ENCODE measurements around the gene DIPK2B. TPM values are rescaled to one million over a fixed set of nuclear protein-coding genes. Genes with fewer than 3 reads are reported as not detected.
A peak's percentile ranks its signal among the peaks of the same experiment; 100 is the strongest.

Gene DIPK2B
- total RNA-seq, 4 donors from 2014 or later, result 1.1 to 11.6 (median 5.0) TPM

DNA sequence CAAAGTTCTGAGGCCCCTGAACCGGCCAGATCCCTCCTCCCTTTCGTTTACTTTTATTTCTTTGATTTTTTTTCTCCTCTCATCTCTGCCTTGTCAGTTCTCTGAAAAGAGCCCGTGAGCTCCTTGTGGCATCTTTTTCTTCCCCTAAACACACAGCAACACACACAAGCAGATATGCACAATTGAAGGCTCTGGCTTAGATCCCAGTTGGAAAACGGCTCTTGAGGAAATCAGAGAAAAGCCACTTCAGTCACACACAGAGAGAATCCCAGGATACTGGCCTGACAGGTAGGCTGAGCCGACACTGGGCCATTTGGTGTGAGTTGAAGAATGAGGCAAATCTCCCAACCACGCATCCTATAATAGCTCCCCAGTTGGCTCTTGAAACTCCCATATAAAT is 12.9 kb downstream of the DIPK2B start:
- Histone ChIP-seq H3K36me3 (no peaks in the 10 kb centered on the region), H3K27me3 (peaks cover 0 to 4% (median 0%) of the 10 kb centered on the region in 4 donors), H3K27ac (peak overlapping the region in 2 of 4 donors; percentile 59 to 62), H3K4me3 (peak overlapping the region in 3 of 4 donors; percentile 46 to 61 (median 48)), H3K4me1 (peaks cover 0 to 7% (median 4%) of the 10 kb centered on the region in 3 donors), H3K9me3 (no peaks in the 10 kb centered on the region)
- 0 to 21% methylated on average over 3 to 6 of the region's 6 CpGs for WGBS, 2 donors
- no peak for TF ChIP-seq POLR2A (IDR thresholded peaks at IDR 0.05)
- TF ChIP-seq, protein P1, sequence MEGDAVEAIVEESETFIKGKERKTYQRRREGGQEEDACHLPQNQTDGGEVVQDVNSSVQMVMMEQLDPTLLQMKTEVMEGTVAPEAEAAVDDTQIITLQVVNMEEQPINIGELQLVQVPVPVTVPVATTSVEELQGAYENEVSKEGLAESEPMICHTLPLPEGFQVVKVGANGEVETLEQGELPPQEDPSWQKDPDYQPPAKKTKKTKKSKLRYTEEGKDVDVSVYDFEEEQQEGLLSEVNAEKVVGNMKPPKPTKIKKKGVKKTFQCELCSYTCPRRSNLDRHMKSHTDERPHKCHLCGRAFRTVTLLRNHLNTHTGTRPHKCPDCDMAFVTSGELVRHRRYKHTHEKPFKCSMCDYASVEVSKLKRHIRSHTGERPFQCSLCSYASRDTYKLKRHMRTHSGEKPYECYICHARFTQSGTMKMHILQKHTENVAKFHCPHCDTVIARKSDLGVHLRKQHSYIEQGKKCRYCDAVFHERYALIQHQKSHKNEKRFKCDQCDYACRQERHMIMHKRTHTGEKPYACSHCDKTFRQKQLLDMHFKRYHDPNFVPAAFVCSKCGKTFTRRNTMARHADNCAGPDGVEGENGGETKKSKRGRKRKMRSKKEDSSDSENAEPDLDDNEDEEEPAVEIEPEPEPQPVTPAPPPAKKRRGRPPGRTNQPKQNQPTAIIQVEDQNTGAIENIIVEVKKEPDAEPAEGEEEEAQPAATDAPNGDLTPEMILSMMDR (IDR thresholded peaks at IDR 0.05), result no peak
- DNase-seq, result no peak
- intact Hi-C loops (cut with DNase I), result no loop called here

DNA sequence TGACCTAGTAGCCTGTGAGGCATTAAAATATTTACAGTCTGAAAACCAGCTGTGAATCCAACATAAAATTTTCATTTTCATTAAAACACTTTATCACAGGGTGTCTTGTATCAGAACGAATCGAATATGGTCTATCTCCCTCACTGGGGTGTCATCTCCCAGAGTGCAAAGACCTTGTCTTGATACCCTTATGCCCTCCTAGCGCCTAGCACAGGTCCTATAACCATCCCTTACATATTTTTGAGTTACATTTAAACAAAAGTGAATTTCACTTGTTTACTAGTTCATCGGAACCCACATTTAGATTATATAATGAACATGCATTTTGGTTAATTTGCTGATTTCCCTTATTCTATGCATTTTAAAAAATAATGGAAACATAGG is 14.0 kb downstream of the DIPK2B start:
- Histone ChIP-seq H3K4me3 (peak overlapping the region in 3 of 4 donors; percentile 46 to 61 (median 48)), H3K27ac (peak overlapping the region in 1 of 4 donors; percentile 7), H3K27me3 (peaks cover 0 to 4% (median 0%) of the 10 kb centered on the region in 4 donors), H3K36me3 (no peaks in the 10 kb centered on the region), H3K9me3 (no peaks in the 10 kb centered on the region), H3K4me1 (peaks cover 0 to 7% (median 4%) of the 10 kb centered on the region in 3 donors)
- DNase-seq, result no peak
- intact Hi-C loops (cut with DNase I), result no loop called here
- 40 to 44% methylated on average over 4 of the region's 4 CpGs for WGBS, 2 donors
- TF ChIP-seq, protein P1 (IDR thresholded peaks at IDR 0.05), result no peak
- no peak for TF ChIP-seq POLR2A (IDR thresholded peaks at IDR 0.05)

DNA sequence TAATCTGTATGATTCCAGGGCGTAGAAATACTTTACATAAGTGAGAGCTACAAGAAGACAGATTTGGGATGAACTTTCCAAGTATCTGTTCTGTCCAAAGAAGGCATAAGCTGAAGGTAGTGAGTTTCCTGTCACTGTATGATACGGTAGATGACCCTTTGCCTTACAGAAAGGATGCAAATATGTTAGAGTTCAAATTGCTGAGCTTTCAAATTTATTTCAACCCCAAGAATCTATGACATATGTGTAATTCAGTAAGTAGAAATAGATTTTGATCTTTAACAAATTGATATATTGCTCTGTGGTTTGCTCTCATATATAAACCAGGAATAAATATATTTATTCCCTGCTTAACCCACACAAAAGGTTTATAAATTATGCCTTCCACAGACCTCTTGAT is 16.5 kb downstream of the DIPK2B start:
- H3K9me3 ChIP-seq, result peaks cover 0 to 7% (median 0%) of the 10 kb centered on the region in 3 donors
- 70 to 79% methylated on average over 2 of the region's 2 CpGs for WGBS, 2 donors
- H3K4me1 ChIP-seq, result peaks cover 0 to 7% (median 4%) of the 10 kb centered on the region in 3 donors
- H3K4me3 ChIP-seq, result no peak overlapping the region
- intact Hi-C loops (cut with DNase I), result no loop called here
- no peak overlapping the region for H3K27ac ChIP-seq
- no peaks in the 10 kb centered on the region for H3K36me3 ChIP-seq
- DNase-seq, result no peak
- TF ChIP-seq, protein P1 (IDR thresholded peaks at IDR 0.05), result no peak
- TF ChIP-seq POLR2A (IDR thresholded peaks at IDR 0.05), result no peak
- H3K27me3 ChIP-seq, result peaks cover 0 to 4% (median 0%) of the 10 kb centered on the region in 4 donors

DNA sequence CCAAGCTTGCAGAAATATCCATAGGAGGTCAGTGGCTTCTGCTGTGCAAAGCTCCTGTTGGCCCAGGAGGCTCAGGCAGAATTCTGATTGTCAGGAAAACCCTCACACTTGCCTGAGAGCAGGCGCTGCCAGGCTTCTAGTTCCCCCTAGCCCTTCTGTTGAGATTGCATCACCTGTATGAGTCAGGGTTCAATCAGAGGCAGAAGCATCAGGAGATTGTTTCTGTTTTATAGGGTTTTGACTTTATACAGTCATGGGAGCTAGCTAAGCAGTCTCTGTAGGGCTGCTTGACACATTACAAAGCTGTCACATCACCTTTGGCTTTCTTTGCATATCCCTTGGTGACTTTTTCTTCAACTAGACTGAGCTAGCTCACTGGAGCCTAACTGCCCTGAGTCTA is 27.8 kb downstream of the DIPK2B start:
- TF ChIP-seq, protein P1 (IDR thresholded peaks at IDR 0.05), result no peak
- no peak for TF ChIP-seq POLR2A (IDR thresholded peaks at IDR 0.05)
- H3K9me3 ChIP-seq, result no peaks in the 10 kb centered on the region
- H3K27ac ChIP-seq, result no peak overlapping the region
- intact Hi-C loops (cut with DNase I), result no loop called here
- H3K36me3 ChIP-seq, result no peaks in the 10 kb centered on the region
- no peaks in the 10 kb centered on the region for H3K4me1 ChIP-seq
- WGBS, 2 donors, result 38% methylated on average over 1 of the region's 1 CpG; no CpG with 5 or more reads in 1 of the 2 donors
- H3K27me3 ChIP-seq, result no peaks in the 10 kb centered on the region
- no peak for DNase-seq
- no peak overlapping the region for H3K4me3 ChIP-seq

DNA sequence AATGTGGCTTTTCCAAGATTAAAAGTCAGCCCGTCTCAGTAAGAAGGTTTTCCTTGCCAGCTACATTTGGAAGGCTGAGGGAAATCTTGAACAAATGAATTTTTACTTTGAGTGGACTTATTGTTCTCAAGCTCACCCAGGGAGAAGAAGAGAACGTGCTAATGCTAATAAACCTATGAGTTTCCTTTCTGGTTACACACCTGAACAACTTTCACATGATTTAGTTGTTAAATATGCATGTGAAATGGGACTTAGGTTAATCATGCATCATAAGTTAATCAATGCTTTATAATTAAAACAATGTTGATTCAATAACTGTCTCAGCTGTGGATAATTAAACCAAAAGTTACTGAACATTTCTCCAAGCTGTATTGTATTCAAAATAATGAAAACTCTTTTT is 33.9 kb downstream of the DIPK2B start:
- Histone ChIP-seq H3K4me1 (no peaks in the 10 kb centered on the region), H3K9me3 (no peaks in the 10 kb centered on the region), H3K4me3 (no peak overlapping the region), H3K27ac (no peak overlapping the region), H3K36me3 (no peaks in the 10 kb centered on the region), H3K27me3 (no peaks in the 10 kb centered on the region)
- TF ChIP-seq, protein P1 (IDR thresholded peaks at IDR 0.05), result no peak
- TF ChIP-seq POLR2A (IDR thresholded peaks at IDR 0.05), result no peak
- no peak for DNase-seq
- intact Hi-C loops (cut with DNase I), result no loop called here
- whole genome bisulfite sequencing, 2 donors, result 66% methylated on average over 2 of the region's 2 CpGs

Measured in esophagus squamous epithelium (tissue), 5 donors.